Glutamatergic neuron (in vitro differentiated cells): ENCODE results near the gene RAE1. TPM values are rescaled to one million over a fixed set of nuclear protein-coding genes. Genes with fewer than 3 reads are reported as not detected.

Source experiments
- DNase-seq: peaks from one replicate; pipeline ENCODE4 v3.0.0; 2022
- H3K27ac Mint-ChIP-seq: one replicate; pipeline ENCODE4 v1.8.0; 2020; ENCODE audit warnings: mild to moderate bottlenecking, mixed read lengths, inconsistent platforms; ENCODE audit not compliant: unreplicated experiment
- H3K27me3 Mint-ChIP-seq: one replicate; pipeline ENCODE4 v1.8.0; 2020; ENCODE audit warnings: mild to moderate bottlenecking, moderate library complexity, mixed read lengths, inconsistent platforms; ENCODE audit not compliant: unreplicated experiment
- H3K36me3 Mint-ChIP-seq: one replicate; pipeline ENCODE4 v1.8.0; 2020; ENCODE audit warnings: mild to moderate bottlenecking, mixed read lengths, inconsistent platforms; ENCODE audit not compliant: unreplicated experiment
- H3K4me1 Mint-ChIP-seq: one replicate; pipeline ENCODE4 v1.8.0; 2020; ENCODE audit warnings: mild to moderate bottlenecking, low read depth, mixed read lengths, inconsistent platforms; ENCODE audit not compliant: unreplicated experiment
- H3K4me3 Mint-ChIP-seq: one replicate; pipeline ENCODE4 v1.8.0; 2020; ENCODE audit warnings: mild to moderate bottlenecking, mixed read lengths, inconsistent platforms; ENCODE audit not compliant: unreplicated experiment
- H3K9me3 Mint-ChIP-seq: one replicate; pipeline ENCODE4 v1.8.0; 2020; ENCODE audit warnings: mild to moderate bottlenecking, moderate library complexity, mixed read lengths, inconsistent platforms; ENCODE audit not compliant: unreplicated experiment
- CTCF ChIP-seq: fragments of 200-600 bp; sonication (generic); IDR thresholded peaks from one replicate; pipeline ENCODE4 v1.5.0; 2021; ENCODE audit not compliant: partially characterized antibody, unreplicated experiment
- total RNA-seq: library from RNA; stranded (reverse); fragmentation: NEBNext Ultra II Directional; extraction: Animal tissue kit (Norgen Biotek cat#: 25700); gene quantifications from one replicate; pipeline ENCODE4 v1.2.1, GENCODE V29; 2021; ENCODE audit not compliant: unreplicated experiment

The RAE1 gene
- total RNA-seq, 1 donor from 2014 or later: 28.3 TPM

- Mint-ChIP-seq H3K36me3 (no peaks in the 10 kb centered on the region), H3K9me3 (peaks cover 4% of the 10 kb centered on the region), H3K27me3 (peaks cover 4% of the 10 kb centered on the region), H3K27ac (no peak overlapping the region), H3K4me1 (peaks cover 9% of the 10 kb centered on the region), H3K4me3 (no peak overlapping the region)
- no peak for DNase-seq
- no peak for TF ChIP-seq CTCF
Measured at GRCh38 chr20:57320358-57320757, 30.7 kb upstream of the RAE1 start.

GRCh38 chr20:57321142-57321541 lies 29.9 kb upstream of the RAE1 start:
- Mint-ChIP-seq H3K4me3 (no peak overlapping the region), H3K27ac (no peak overlapping the region), H3K27me3 (peaks cover 4% of the 10 kb centered on the region), H3K36me3 (no peaks in the 10 kb centered on the region), H3K4me1 (peaks cover 9% of the 10 kb centered on the region), H3K9me3 (peaks cover 4% of the 10 kb centered on the region)
- DNase-seq: no peak
- no peak for TF ChIP-seq CTCF

GRCh38 chr20:57322476-57322875 lies 28.6 kb upstream of the RAE1 start:
- H3K9me3 Mint-ChIP-seq: peaks cover 4% of the 10 kb centered on the region
- no peak overlapping the region for H3K4me3 Mint-ChIP-seq
- peak overlapping the region; percentile 40 for H3K27ac Mint-ChIP-seq
- no peaks in the 10 kb centered on the region for H3K36me3 Mint-ChIP-seq
- H3K4me1 Mint-ChIP-seq: peaks cover 15% of the 10 kb centered on the region
- H3K27me3 Mint-ChIP-seq: peaks cover 4% of the 10 kb centered on the region
- TF ChIP-seq CTCF: no peak
- no peak for DNase-seq

DNA sequence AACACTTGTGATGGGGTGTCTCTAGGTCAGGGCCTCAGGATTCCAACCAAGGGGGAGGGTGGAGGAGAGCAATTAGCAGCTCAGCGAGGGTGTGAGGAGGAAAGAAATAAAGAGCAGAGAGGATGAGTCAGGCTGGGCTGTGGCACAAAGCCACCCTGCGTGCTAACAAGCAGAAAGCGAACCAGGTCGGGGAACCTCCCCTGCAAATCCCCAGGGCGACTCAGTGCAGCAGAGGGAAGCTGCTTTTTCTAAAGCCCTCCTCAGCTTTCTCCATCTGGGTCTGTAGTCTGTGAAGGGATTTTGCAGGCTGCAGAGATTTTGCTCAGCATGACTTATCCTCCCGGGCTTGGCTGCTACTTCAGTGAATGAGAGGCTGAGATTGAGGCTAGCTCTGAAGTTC lies 28.0 kb upstream of the RAE1 start:
- Mint-ChIP-seq H3K27ac (peak overlapping the region; percentile 40), H3K4me3 (peak overlapping the region; percentile 53), H3K27me3 (peaks cover 4% of the 10 kb centered on the region), H3K9me3 (peaks cover 4% of the 10 kb centered on the region), H3K36me3 (no peaks in the 10 kb centered on the region), H3K4me1 (peaks cover 15% of the 10 kb centered on the region)
- no peak for TF ChIP-seq CTCF
- peak; percentile 55 for DNase-seq

- H3K4me3 Mint-ChIP-seq: no peak overlapping the region
- TF ChIP-seq CTCF: no peak
- no peak overlapping the region for H3K27ac Mint-ChIP-seq
- H3K27me3 Mint-ChIP-seq: peaks cover 4% of the 10 kb centered on the region
- DNase-seq: no peak
- H3K36me3 Mint-ChIP-seq: no peaks in the 10 kb centered on the region
- H3K9me3 Mint-ChIP-seq: peaks cover 4% of the 10 kb centered on the region
- H3K4me1 Mint-ChIP-seq: peaks cover 16% of the 10 kb centered on the region
Measured at GRCh38 chr20:57325632-57326356, 25.3 kb upstream of the RAE1 start.
